GM21528 (cell line): ENCODE results near the gene SLC35F3.

Experiments
- ATAC-seq: cut with Tn5 transposase; IDR thresholded peaks from one replicate; pipeline ENCODE4 v1.9.1; 2021; ENCODE audit warnings: mild to moderate bottlenecking, moderate library complexity; ENCODE audit not compliant: unreplicated experiment, low FRiP score

Gene SLC35F3

GRCh38 chr1:233908092-233908491, 3.6 kb downstream of the SLC35F3 start:
- no peak for ATAC-seq

- no peak for ATAC-seq
Measured at GRCh38 chr1:233909195-233909594, 4.7 kb downstream of the SLC35F3 start.

GRCh38 chr1:233912447-233912846, 8.0 kb downstream of the SLC35F3 start:
- no peak for ATAC-seq

- no peak for ATAC-seq
Measured at GRCh38 chr1:233912909-233913308, 8.4 kb downstream of the SLC35F3 start.

GRCh38 chr1:233916706-233917105, 12.2 kb downstream of the SLC35F3 start:
- no peak for ATAC-seq

DNA sequence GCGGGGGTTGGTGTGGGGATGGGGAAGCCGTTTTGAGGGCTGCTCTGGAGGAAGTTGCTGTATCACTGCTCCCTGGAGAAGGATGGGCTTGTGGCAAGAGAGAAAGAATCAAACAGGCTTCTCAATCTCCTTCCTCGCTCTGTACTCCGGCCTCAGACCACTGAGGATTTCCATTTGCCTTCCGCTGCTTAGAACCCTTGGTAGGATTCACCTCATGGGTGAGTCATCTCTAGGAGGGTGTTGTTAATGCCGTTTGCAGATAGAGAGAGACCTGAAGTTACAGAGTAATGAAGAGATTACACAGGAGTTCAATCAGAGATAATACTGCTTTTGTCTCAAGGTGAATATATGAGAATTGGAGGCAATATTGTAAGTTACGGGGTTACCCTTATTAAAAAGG, 15.3 kb downstream of the SLC35F3 start:
- ATAC-seq: no peak

DNA sequence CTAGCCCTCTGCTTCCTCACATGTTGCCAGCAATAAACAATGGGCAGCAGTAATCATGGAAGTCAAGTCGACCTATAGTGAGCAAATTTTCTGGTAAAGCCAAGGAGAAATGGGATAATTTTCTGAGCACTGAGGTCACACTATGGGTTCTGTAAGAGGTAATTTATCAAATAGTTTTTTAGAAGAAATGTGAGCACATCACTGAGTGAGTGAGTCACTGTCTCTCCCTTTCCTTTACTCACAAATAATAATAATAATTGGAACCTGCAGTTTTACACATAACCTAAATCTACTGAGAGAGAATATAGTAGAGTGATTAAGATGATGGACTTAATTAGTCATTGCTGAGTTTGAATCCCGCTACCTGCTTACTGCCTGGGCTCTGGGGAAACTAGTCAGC, 23.6 kb downstream of the SLC35F3 start:
- no peak for ATAC-seq

DNA sequence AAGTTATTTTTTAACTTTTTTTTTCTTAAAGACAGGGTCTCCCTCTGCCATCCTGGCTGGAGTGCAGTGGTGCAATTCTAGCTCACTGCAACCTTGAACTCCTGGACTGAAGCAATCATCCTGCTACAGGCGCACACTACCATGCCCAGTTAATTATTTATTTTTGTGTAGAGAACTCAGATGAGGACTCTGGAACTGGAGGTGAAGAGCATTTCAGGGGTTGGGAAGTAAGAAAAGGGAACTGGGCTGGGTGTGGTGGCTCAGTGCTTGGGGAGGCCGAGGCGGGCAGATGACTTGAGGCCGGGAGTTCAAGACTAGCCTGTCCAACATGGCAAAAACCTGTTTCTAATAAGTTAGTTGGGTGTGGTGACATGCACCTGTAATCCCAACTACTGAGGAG, 28.9 kb downstream of the SLC35F3 start:
- no peak for ATAC-seq

DNA sequence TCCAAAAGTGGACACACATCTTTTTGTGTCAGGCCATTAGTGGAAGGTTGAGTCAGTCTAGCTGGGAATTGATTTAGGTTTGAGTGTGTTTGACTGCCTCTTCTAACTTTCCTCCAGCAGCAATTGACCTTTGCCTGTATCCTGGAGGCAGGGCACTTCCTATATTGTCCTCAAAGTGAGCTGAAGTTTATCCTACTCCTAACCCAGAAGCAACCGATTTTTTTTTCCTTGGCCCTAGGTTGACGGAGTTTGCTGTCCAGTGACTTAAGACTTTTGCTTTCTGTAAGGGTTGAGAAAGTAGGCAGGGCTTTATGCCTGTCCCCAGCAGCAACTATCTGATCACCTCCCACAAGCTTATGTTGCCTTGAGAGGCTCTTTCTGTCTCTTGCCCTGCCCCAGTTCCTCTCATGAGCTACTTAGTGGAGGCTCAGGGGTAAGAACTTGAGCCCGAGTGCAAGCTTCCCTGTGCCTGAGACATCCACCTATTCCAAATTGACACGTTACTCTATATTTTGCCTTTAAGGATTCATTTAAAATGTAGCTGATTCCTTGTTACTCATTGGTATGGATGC, 30.9 kb downstream of the SLC35F3 start:
- ATAC-seq: no peak

DNA sequence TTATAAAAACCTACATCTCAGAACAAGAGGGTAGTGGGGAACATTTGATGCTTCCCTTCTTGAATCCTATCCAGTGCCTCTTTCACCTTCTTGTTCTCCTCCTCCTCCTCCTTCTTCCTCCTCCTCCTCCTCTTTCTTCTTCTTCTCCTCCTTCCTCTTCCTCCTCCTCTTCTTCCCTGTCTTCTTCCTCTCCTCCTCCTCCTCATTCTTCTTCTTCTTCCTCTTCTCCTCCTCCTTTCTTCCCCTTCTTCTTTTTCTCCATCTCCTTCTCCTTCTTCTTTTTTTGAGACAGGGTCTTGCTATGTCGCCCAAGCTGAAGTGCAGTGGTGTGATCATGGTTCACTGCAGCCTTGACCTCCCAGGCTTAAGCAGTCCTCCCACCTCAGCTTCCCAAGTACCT, 31.9 kb downstream of the SLC35F3 start:
- ATAC-seq: no peak

DNA sequence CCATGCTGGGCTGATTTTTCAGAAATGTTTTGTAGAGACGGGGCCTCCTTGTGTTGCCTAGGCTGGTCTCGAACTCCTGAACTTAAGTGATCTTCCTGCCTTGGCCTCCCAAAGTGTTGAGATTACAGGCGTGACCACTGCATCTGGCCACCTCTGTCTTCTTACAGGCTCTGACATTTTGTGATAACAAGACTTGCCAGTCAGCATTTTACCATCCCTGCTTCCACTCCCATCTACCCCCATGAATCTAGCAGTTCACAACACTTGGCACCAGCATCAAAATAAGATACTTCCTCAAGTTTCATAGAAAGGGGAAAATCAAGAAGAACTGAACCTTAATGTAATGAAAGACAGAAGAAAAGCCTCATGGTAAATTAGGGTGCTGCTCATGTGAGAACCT, 32.4 kb downstream of the SLC35F3 start:
- ATAC-seq: no peak

DNA sequence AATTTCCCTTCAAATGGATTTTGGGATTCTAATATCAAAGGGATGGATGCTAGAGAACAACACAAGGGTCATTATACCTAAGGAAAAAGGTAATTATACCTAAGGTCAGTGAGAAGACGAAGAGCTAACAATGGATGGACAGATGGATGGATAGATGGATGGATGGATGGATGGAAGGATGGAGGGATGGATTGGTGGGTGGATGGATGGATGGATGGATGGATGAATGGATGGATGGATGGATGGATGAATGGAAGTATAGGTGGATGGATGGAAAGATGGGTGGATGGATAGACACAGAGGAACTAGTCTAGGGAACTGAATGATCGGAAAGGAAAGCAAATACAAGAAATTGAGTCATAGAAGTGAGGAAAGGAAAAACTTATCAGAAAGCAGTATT, 34.0 kb downstream of the SLC35F3 start:
- ATAC-seq: no peak

- ATAC-seq: no peak
Measured at GRCh38 chr1:233939451-233939850, 35.0 kb downstream of the SLC35F3 start.

- ATAC-seq: no peak
Measured at GRCh38 chr1:233940908-233941307, 36.4 kb downstream of the SLC35F3 start.

DNA sequence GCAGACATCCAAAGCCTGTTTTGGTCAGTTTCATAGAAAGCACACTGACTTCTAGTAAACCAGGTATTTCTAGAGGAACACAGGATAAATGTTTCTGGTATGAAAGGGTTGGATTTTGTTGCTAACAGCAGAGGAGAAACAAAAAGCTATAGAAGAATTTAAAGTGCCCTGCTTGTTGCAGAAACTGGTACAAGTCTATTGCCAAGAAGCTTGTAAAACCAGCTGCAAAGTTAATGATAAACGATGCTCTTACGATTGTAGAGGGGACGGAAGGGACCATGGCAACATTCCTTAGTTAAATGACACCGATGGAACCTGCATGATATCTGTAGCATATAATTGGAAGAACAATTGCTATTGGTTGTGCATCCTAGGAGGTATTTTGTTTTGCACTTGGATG, 40.1 kb downstream of the SLC35F3 start:
- ATAC-seq: no peak

DNA sequence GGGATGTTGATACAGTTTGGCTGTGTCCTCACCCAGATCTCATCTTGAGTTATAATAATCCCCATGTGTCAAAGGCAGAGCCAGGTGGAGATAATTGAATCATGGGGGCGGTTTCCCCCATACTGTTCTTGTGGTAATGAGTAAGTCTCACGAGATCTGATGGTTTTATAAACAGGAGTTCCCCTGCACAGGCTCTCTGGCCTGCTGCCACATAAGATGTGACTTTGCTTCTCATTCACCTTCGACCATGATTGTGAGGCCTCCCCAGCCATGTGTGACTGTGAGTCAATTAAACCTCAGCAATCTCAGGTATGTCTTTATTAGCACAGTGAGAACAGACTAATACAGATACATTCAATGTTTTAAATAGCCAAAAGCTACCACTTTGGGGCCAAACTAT, 41.1 kb downstream of the SLC35F3 start:
- no peak for ATAC-seq

GRCh38 chr1:233945979-233946378, 41.5 kb downstream of the SLC35F3 start:
- no peak for ATAC-seq

DNA sequence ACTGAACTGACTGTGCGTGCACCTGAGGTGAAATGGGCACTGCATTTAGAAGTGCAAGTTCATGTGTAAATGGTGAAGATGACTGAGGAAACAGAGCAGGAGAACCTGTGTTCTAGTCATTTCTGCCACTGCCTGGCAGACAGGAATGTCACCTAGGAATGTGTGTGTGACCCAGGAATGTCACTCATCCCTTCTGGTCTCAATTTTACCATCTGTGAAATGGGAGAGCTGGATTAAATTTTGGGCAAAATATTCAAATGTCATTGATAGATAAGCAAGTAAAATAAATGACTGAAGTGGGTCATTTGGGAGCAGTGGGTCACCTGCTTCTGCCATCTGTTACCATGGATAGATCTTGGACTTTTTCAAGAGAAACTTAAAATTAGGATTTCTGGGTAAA, 42.2 kb downstream of the SLC35F3 start:
- ATAC-seq: no peak

GRCh38 chr1:233951804-233952203, 47.3 kb downstream of the SLC35F3 start:
- no peak for ATAC-seq

GRCh38 chr1:233957691-233958090, 53.2 kb downstream of the SLC35F3 start:
- ATAC-seq: no peak

GRCh38 chr1:233959102-233959501, 54.6 kb downstream of the SLC35F3 start:
- ATAC-seq: no peak

DNA sequence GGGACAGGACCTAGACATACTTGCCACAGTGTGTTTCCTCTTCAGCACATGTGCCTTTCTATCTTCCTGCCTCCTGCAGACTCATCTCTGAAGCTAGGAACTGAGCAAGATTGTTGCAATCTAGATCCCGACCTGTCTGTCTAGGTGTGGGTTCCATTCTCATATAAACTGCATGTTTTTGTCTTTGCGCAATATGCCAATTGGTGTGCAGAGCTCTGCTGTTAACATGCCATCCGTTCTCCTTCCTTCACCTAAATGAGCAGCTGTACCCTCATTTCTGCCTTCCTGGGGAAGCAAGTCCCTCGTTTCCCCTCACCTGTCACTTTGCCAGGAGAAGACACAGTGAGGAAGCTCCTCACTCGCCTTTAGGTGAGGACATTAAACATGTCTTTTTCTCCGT, 55.5 kb downstream of the SLC35F3 start:
- ATAC-seq: no peak

DNA sequence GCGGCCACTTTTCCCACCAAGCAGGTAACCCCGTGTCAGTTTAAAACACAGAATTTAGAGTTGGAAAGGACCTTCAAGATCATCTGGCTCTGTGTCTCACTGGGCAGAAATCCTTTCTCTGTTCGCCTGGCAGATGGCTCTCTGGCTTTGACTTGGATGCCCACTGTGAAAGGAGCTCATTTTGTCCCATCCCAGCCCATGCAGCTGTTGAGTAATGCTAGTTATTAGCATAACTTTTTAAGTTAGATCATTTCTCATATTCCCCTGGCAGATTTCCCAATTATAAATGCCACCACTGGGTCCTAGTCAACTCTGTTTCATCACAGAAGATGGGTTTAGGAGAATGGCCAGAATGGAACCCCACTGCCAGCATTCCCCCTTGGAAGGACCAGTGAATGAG, 55.9 kb downstream of the SLC35F3 start:
- no peak for ATAC-seq
